GM23338 (cell line): ENCODE results near the gene DNLZ.

Experiments
- CREB1 ChIP-seq: fragments of 250-450 bp; sonication (Bioruptor Pico); IDR thresholded peaks from 2 replicates; pipeline ENCODE4 v1.5.0; 2020; ENCODE audit warnings: low read depth, mild to moderate bottlenecking, moderate library complexity
- EZH2 ChIP-seq: fragments of 200-600 bp; sonication (generic); IDR thresholded peaks from one replicate; pipeline ENCODE4 v1.8.0; 2017; ENCODE audit warnings: antibody characterized with exemption, mild to moderate bottlenecking, low read depth; ENCODE audit not compliant: unreplicated experiment
- EZH2phosphoT487 ChIP-seq: fragments of 200-600 bp; sonication (generic); IDR thresholded peaks from one replicate; pipeline ENCODE4 v1.8.1; 2018; ENCODE audit warnings: antibody characterized with exemption; ENCODE audit not compliant: unreplicated experiment
- NANOG ChIP-seq: IDR thresholded peaks from 2 replicates; pipeline ENCODE4 v1.6.1; 2016; ENCODE audit warnings: antibody characterized with exemption, borderline replicate concordance
- POLR2AphosphoS5 ChIP-seq: IDR thresholded peaks from 2 replicates; pipeline ENCODE4 v1.6.1; 2016; ENCODE audit warnings: antibody characterized with exemption, low read depth
- STAT1 ChIP-seq: IDR thresholded peaks from one replicate; pipeline ENCODE4 v1.6.1; 2016; ENCODE audit warnings: antibody characterized with exemption; ENCODE audit not compliant: unreplicated experiment
- ZNF114 ChIP-seq: fragments of 250-450 bp; sonication (Bioruptor Pico); IDR thresholded peaks from 2 replicates; pipeline ENCODE4 v1.5.0; 2020; ENCODE audit warnings: mild to moderate bottlenecking, moderate library complexity
- TF ChIP-seq, protein P1 (sequence below), 2 experiments: fragments of 200-600 bp in 1 of 2; sonication (generic) in 1 of 2; conservative IDR thresholded peaks; 2 replicates each; pipeline versions ENCODE4 v1.5.1 to v1.6.1; 2016 to 2017; ENCODE audit warnings: antibody characterized with exemption in 2 of 2, low read depth in 2 of 2, mild to moderate bottlenecking in 2 of 2, moderate library complexity in 1 of 2
- TF ChIP-seq, protein P2 (sequence below): IDR thresholded peaks from one replicate; pipeline ENCODE4 v1.6.1; 2018; ENCODE audit warnings: antibody characterized with exemption; ENCODE audit not compliant: unreplicated experiment

DNA sequence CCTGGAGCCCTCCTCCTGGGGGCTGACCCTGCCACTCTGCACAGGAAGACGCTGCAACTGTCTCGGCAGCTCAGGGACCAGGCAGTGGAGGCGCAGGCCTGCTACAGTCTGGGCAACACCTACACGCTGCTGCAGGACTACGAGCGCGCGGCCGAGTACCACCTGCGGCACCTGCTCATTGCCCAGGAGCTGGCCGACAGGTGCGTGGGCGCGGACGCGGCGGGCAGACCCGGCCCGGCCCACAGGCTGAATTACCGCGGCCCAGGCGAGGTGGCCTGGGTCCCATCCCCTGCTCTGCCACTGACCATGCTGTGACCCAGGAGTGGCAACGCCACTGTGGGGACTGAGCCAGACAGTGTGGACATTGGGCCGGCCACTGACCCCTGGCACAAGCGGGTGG lies 25.0 kb downstream of the DNLZ start:
- TF ChIP-seq, protein P1, sequence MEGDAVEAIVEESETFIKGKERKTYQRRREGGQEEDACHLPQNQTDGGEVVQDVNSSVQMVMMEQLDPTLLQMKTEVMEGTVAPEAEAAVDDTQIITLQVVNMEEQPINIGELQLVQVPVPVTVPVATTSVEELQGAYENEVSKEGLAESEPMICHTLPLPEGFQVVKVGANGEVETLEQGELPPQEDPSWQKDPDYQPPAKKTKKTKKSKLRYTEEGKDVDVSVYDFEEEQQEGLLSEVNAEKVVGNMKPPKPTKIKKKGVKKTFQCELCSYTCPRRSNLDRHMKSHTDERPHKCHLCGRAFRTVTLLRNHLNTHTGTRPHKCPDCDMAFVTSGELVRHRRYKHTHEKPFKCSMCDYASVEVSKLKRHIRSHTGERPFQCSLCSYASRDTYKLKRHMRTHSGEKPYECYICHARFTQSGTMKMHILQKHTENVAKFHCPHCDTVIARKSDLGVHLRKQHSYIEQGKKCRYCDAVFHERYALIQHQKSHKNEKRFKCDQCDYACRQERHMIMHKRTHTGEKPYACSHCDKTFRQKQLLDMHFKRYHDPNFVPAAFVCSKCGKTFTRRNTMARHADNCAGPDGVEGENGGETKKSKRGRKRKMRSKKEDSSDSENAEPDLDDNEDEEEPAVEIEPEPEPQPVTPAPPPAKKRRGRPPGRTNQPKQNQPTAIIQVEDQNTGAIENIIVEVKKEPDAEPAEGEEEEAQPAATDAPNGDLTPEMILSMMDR (conservative IDR thresholded peaks at IDR 0.05; ENCODE audit: low read depth in 2 of 2) = no peak
- no peak for TF ChIP-seq POLR2AphosphoS5
- no peak for TF ChIP-seq EZH2
- TF ChIP-seq EZH2phosphoT487 = no peak
- TF ChIP-seq CREB1 = no peak
- TF ChIP-seq, protein P2, sequence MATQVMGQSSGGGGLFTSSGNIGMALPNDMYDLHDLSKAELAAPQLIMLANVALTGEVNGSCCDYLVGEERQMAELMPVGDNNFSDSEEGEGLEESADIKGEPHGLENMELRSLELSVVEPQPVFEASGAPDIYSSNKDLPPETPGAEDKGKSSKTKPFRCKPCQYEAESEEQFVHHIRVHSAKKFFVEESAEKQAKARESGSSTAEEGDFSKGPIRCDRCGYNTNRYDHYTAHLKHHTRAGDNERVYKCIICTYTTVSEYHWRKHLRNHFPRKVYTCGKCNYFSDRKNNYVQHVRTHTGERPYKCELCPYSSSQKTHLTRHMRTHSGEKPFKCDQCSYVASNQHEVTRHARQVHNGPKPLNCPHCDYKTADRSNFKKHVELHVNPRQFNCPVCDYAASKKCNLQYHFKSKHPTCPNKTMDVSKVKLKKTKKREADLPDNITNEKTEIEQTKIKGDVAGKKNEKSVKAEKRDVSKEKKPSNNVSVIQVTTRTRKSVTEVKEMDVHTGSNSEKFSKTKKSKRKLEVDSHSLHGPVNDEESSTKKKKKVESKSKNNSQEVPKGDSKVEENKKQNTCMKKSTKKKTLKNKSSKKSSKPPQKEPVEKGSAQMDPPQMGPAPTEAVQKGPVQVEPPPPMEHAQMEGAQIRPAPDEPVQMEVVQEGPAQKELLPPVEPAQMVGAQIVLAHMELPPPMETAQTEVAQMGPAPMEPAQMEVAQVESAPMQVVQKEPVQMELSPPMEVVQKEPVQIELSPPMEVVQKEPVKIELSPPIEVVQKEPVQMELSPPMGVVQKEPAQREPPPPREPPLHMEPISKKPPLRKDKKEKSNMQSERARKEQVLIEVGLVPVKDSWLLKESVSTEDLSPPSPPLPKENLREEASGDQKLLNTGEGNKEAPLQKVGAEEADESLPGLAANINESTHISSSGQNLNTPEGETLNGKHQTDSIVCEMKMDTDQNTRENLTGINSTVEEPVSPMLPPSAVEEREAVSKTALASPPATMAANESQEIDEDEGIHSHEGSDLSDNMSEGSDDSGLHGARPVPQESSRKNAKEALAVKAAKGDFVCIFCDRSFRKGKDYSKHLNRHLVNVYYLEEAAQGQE = no peak
- TF ChIP-seq NANOG = no peak
- no peak for TF ChIP-seq ZNF114 (CRISPR knock-in tag)
- TF ChIP-seq STAT1 = no peak
